ENCODE data around the gene PCAT6. TPM values are rescaled to one million over a fixed set of nuclear protein-coding genes. Genes with fewer than 3 reads are reported as not detected.

The PCAT6 gene
- total RNA-seq, 2 donors from 2014 or later = not detected

GRCh38 chr1:202802034-202802433 lies 8.7 kb upstream of the PCAT6 start:
- Histone ChIP-seq H3K4me3 (no peak overlapping the region), H3K36me3 (no peaks in the 10 kb centered on the region), H3K9me3 (no peaks in the 10 kb centered on the region), H3K27me3 (replicated peaks; ENCODE audit: insufficient read depth) (no peaks in the 10 kb centered on the region), H3K27ac (no peak overlapping the region), H3K4me1 (ENCODE audit: control insufficient read depth in 1 of 2, low read depth in 2 of 2) (peaks cover 9 to 16% of the 10 kb centered on the region in 2 donors)
- DNase-seq (ENCODE audit: low spot score) (no peak), ATAC-seq (ENCODE audit: insufficient number of reproducible peaks, low FRiP score, low read depth) (no peak)
- TF ChIP-seq CTCF (IDR thresholded peaks at IDR 0.05) = no peak

GRCh38 chr1:202802998-202803932 lies 7.5 kb upstream of the PCAT6 start:
- Histone ChIP-seq H3K27ac (no peak overlapping the region), H3K27me3 (replicated peaks; ENCODE audit: insufficient read depth) (no peaks in the 10 kb centered on the region), H3K4me1 (ENCODE audit: control insufficient read depth in 1 of 2, low read depth in 2 of 2) (peaks cover 9 to 16% of the 10 kb centered on the region in 2 donors), H3K9me3 (no peaks in the 10 kb centered on the region), H3K36me3 (no peaks in the 10 kb centered on the region), H3K4me3 (no peak overlapping the region)
- DNase-seq (ENCODE audit: low spot score) (no peak), ATAC-seq (ENCODE audit: insufficient number of reproducible peaks, low FRiP score, low read depth) (no peak)
- TF ChIP-seq CTCF (IDR thresholded peaks at IDR 0.05) = no peak

- H3K4me3 ChIP-seq = no peak overlapping the region
- no peak overlapping the region for H3K27ac ChIP-seq
- TF ChIP-seq CTCF (IDR thresholded peaks at IDR 0.05) = no peak
- H3K36me3 ChIP-seq = no peaks in the 10 kb centered on the region
- no peak for DNase-seq (ENCODE audit: low spot score)
- H3K4me1 ChIP-seq (ENCODE audit: control insufficient read depth in 1 of 2, low read depth in 2 of 2) = peaks cover 9 to 16% of the 10 kb centered on the region in 2 donors
- H3K9me3 ChIP-seq = no peaks in the 10 kb centered on the region
- no peaks in the 10 kb centered on the region for H3K27me3 ChIP-seq (replicated peaks; ENCODE audit: insufficient read depth)
- ATAC-seq (ENCODE audit: insufficient number of reproducible peaks, low FRiP score, low read depth) = no peak
Observed at GRCh38 chr1:202804126-202804525, 6.6 kb upstream of the PCAT6 start.

GRCh38 chr1:202805886-202806844 lies 4.6 kb upstream of the PCAT6 start:
- peaks cover 10 to 31% of the 10 kb centered on the region in 2 donors for H3K4me1 ChIP-seq (ENCODE audit: control insufficient read depth in 1 of 2, low read depth in 2 of 2)
- peak overlapping the region in 1 of 2 donors; percentile 27 for H3K27ac ChIP-seq
- ATAC-seq (ENCODE audit: insufficient number of reproducible peaks, low FRiP score, low read depth) = no peak

More at GRCh38 chr1:202805886-202806844, 4.6 kb upstream of the PCAT6 start:
- no peak for DNase-seq (ENCODE audit: low spot score)
- Histone ChIP-seq H3K4me3 (peak overlapping the region; percentile 95), H3K36me3 (no peaks in the 10 kb centered on the region), H3K9me3 (no peaks in the 10 kb centered on the region), H3K27me3 (replicated peaks; ENCODE audit: insufficient read depth) (no peaks in the 10 kb centered on the region)
- TF ChIP-seq CTCF (IDR thresholded peaks at IDR 0.05) = no peak
